Stimulated activated effector memory CD8-positive, alpha-beta T cell treated with anti-CD3 and anti-CD28 coated beads, Interleukin-12 subunit alpha, Interleukin-12 subunit beta, amount 100 ng/mL, for 72 hours (primary cell): ENCODE results near the gene GRM1.

Experiments used
- ATAC-seq: fragments of 150-1000 bp; cut with Tn5 transposase; 2 replicates; pipeline ENCODE4 v1.10.0; 2021
- DNase-seq, 2 donors: peaks; one replicate each; pipeline ENCODE4 v3.0.0; 2021 to 2022; ENCODE audit warnings: low spot score in 2 of 2
- H3K27ac Mint-ChIP-seq: one replicate; pipeline ENCODE4 v1.8.0; 2022; ENCODE audit warnings: mild to moderate bottlenecking, mixed read lengths
- H3K36me3 Mint-ChIP-seq: one replicate; pipeline ENCODE4 v1.8.0; 2022; ENCODE audit warnings: mild to moderate bottlenecking, mixed read lengths
- H3K4me1 Mint-ChIP-seq: one replicate; pipeline ENCODE4 v1.8.0; 2022; ENCODE audit warnings: mixed read lengths
- H3K4me3 Mint-ChIP-seq: one replicate; pipeline ENCODE4 v1.8.0; 2022; ENCODE audit warnings: mild to moderate bottlenecking, mixed read lengths
- H3K9me3 Mint-ChIP-seq: one replicate; pipeline ENCODE4 v1.8.0; 2022; ENCODE audit warnings: mixed read lengths

The GRM1 gene

GRCh38 chr6:146433881-146434731 is 405.2 kb downstream of the GRM1 start:
- no peaks in the 10 kb centered on the region for H3K36me3 Mint-ChIP-seq
- no peak for DNase-seq
- peak; percentile 50 for ATAC-seq
- H3K4me3 Mint-ChIP-seq, result no peak overlapping the region
- H3K9me3 Mint-ChIP-seq, result peaks cover 2% of the 10 kb centered on the region
- H3K27ac Mint-ChIP-seq, result no peak overlapping the region
- H3K4me1 Mint-ChIP-seq, result no peaks in the 10 kb centered on the region

GRCh38 chr6:146434732-146435390 is 406.0 kb downstream of the GRM1 start:
- no peak overlapping the region for H3K27ac Mint-ChIP-seq
- H3K9me3 Mint-ChIP-seq, result peaks cover 2% of the 10 kb centered on the region
- H3K4me3 Mint-ChIP-seq, result no peak overlapping the region
- H3K36me3 Mint-ChIP-seq, result no peaks in the 10 kb centered on the region
- ATAC-seq (peak; percentile 28), DNase-seq (no peak)
- no peaks in the 10 kb centered on the region for H3K4me1 Mint-ChIP-seq

GRCh38 chr6:146441907-146442306 is 413.0 kb downstream of the GRM1 start:
- peaks cover 2% of the 10 kb centered on the region for H3K9me3 Mint-ChIP-seq
- H3K4me1 Mint-ChIP-seq, result no peaks in the 10 kb centered on the region
- DNase-seq (no peak), ATAC-seq (no peak)
- no peak overlapping the region for H3K27ac Mint-ChIP-seq
- no peak overlapping the region for H3K4me3 Mint-ChIP-seq
- H3K36me3 Mint-ChIP-seq, result no peaks in the 10 kb centered on the region

DNA sequence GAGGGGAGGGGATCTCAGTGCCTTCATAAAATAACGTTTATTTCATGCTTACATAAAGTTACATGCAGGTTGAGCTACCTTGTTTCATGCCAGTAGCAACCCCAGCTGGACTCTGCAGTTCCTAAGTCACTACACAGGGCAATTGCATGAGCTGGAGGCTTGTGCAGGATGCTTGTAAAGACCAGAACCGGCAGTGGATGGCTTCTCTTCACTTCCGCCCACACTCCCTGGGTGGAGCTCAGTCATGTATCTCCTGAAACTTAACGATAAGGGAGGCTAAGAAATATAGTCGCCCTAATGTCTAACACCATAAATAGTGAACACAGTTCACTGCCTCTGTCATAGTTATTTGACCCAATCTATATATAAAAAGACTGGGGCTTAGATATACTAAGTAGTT is 415.3 kb downstream of the GRM1 start:
- no peak for DNase-seq
- Mint-ChIP-seq H3K9me3 (peaks cover 6% of the 10 kb centered on the region), H3K27ac (no peak overlapping the region)

DNA sequence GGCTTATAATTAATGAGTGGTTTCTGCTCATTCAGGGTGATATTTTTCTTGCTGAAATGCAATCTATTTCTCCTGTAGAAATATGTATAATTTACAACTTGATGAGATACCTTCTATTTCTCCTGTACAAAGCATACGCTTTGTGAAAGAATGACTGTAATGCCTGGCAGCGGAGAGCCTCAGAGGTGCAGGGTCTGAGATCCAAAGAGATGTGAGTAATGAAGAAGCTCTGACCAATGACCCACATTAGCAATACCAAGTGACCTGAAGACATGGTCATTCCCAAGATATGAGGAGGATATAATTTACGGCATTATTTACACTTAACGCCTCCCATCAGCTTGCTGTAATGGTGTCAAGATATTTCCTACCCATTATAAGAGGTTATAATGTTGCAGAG is 416.4 kb downstream of the GRM1 start:
- H3K9me3 Mint-ChIP-seq, result peaks cover 7% of the 10 kb centered on the region
- no peak overlapping the region for H3K4me3 Mint-ChIP-seq
- DNase-seq, result no peak
- no peak overlapping the region for H3K27ac Mint-ChIP-seq
- no peaks in the 10 kb centered on the region for H3K36me3 Mint-ChIP-seq
- no peaks in the 10 kb centered on the region for H3K4me1 Mint-ChIP-seq
- no peak for ATAC-seq

More for the DNA sequence above, 415.3 kb downstream of the GRM1 start:
- ATAC-seq, result peak; percentile 42
- Mint-ChIP-seq H3K4me1 (no peaks in the 10 kb centered on the region), H3K4me3 (no peak overlapping the region), H3K36me3 (no peaks in the 10 kb centered on the region)

DNA sequence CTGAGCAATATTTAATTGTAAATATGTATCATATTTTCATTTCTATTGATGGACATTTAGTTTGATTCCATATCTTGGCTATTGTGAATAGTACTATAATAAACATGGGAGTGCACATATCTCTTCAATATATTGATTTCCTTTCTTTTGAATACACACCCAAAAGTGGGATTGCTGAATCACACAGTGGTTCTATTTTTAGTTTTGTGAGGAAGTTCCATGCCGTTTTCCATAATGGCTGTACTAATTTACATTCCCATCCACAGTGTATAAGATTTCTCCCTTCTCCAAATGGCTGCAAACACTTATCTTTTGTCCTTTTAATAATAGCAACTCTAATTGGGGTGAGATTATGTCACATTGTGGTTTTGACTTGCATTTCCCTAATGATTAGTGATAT is 428.0 kb downstream of the GRM1 start:
- no peaks in the 10 kb centered on the region for H3K36me3 Mint-ChIP-seq
- H3K4me3 Mint-ChIP-seq, result no peak overlapping the region
- H3K4me1 Mint-ChIP-seq, result no peaks in the 10 kb centered on the region

DNA sequence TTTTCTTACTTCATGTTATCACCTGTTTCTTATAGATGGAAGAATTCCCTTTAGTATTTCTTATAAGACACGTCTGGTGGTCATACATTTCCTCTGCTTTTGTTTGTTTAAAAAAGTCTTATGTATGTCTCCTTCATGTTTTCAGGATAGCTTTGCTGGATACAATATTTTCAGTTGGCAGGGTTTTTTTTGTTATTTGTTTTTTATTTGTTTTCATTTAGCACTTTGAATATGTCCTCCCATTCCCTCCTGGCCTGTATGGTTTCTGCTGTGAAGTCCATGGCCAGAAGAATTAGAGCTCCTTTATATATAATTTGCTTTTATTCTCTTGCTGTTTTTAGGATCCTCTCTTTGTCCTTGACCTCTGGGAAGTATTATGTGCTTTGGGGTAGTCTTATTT is 432.1 kb downstream of the GRM1 start:
- no peaks in the 10 kb centered on the region for H3K36me3 Mint-ChIP-seq
- H3K27ac Mint-ChIP-seq, result no peak overlapping the region
- H3K4me3 Mint-ChIP-seq, result no peak overlapping the region
- ATAC-seq (no peak), DNase-seq (no peak)
- H3K4me1 Mint-ChIP-seq, result no peaks in the 10 kb centered on the region
- peaks cover 19% of the 10 kb centered on the region for H3K9me3 Mint-ChIP-seq

More for the DNA sequence above, 428.0 kb downstream of the GRM1 start:
- ATAC-seq, result no peak
- peaks cover 29% of the 10 kb centered on the region for H3K9me3 Mint-ChIP-seq
- H3K27ac Mint-ChIP-seq, result no peak overlapping the region
- DNase-seq, result no peak

DNA sequence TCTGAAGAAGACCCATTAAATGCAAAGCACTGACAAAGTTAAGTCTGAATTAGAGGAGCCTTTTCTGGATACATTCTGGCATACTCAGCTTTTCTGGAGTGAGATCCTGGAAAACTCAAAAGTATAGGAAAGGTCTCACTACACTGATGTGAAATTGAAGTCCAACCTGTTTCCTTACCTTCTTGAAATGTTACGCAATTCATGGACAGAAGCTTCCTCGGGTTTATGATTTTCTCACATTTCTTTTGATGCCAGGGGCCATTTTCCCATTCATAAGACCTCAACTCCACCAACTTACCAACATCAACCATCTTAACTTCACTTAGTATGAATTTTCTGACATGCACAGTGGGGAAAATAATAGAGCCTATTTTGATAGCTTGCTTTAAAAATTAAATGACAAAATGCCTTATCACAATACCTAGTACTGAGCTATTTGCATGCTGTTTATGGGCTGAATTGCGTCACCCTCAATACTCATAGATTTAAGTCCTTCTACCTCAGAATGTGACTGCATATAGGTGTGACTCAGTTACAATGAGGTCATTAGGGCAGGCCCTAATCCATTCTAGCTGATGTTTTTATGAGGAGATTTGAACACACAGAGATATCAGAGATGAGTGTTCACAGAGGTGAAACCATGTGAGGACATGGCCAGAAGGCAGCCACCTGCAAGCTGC is 441.4 kb downstream of the GRM1 start:
- no peak overlapping the region for H3K27ac Mint-ChIP-seq
- H3K36me3 Mint-ChIP-seq, result no peaks in the 10 kb centered on the region
- H3K4me1 Mint-ChIP-seq, result no peaks in the 10 kb centered on the region
- ATAC-seq (no peak), DNase-seq (no peak)
- H3K4me3 Mint-ChIP-seq, result no peak overlapping the region
- no peaks in the 10 kb centered on the region for H3K9me3 Mint-ChIP-seq

GRCh38 chr6:146472918-146473317 is 444.1 kb downstream of the GRM1 start:
- H3K9me3 Mint-ChIP-seq, result no peaks in the 10 kb centered on the region
- no peak for DNase-seq
- H3K4me1 Mint-ChIP-seq, result no peaks in the 10 kb centered on the region
- no peak for ATAC-seq
- H3K36me3 Mint-ChIP-seq, result no peaks in the 10 kb centered on the region
- H3K4me3 Mint-ChIP-seq, result no peak overlapping the region
- H3K27ac Mint-ChIP-seq, result no peak overlapping the region

DNA sequence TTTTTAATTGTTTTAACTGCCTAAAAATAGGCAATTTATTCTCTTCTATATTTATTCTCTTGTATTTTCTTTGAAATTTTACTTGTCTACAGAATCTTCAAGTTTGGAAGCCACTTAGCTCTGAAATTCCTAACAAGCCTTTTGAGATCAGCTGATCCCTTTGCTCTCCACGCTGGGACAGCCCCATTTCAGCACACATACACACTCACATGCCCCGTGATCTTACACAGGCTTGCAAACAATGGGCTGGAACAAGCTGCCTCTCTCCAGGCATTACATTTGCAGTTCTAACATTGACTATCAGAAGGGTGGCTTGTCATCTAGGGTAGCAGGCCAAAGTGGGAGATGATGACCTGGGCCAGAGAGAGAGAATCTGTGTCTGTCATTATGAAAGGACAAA is 452.7 kb downstream of the GRM1 start:
- Mint-ChIP-seq H3K4me3 (no peak overlapping the region), H3K36me3 (no peaks in the 10 kb centered on the region), H3K27ac (no peak overlapping the region), H3K9me3 (peaks cover 7% of the 10 kb centered on the region), H3K4me1 (no peaks in the 10 kb centered on the region)
- DNase-seq (no peak), ATAC-seq (no peak)

GRCh38 chr6:146484411-146484810 is 455.5 kb downstream of the GRM1 start:
- Mint-ChIP-seq H3K9me3 (peaks cover 7% of the 10 kb centered on the region), H3K4me1 (no peaks in the 10 kb centered on the region), H3K4me3 (no peak overlapping the region), H3K36me3 (no peaks in the 10 kb centered on the region), H3K27ac (no peak overlapping the region)
- DNase-seq (no peak), ATAC-seq (no peak)
